NCI-H1105 treated with DMSO at 0.1 percent for 48 hours (cell line): Measurements from ENCODE around the gene SHC2.
A peak's percentile ranks its signal among the peaks of the same experiment; 100 is the strongest.

Experiments
- DNase-seq: peaks from one replicate; lab custom pipeline; 2025; lab: John Stamatoyannopoulos, UW

Gene SHC2, protein sequence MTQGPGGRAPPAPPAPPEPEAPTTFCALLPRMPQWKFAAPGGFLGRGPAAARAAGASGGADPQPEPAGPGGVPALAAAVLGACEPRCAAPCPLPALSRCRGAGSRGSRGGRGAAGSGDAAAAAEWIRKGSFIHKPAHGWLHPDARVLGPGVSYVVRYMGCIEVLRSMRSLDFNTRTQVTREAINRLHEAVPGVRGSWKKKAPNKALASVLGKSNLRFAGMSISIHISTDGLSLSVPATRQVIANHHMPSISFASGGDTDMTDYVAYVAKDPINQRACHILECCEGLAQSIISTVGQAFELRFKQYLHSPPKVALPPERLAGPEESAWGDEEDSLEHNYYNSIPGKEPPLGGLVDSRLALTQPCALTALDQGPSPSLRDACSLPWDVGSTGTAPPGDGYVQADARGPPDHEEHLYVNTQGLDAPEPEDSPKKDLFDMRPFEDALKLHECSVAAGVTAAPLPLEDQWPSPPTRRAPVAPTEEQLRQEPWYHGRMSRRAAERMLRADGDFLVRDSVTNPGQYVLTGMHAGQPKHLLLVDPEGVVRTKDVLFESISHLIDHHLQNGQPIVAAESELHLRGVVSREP

DNA sequence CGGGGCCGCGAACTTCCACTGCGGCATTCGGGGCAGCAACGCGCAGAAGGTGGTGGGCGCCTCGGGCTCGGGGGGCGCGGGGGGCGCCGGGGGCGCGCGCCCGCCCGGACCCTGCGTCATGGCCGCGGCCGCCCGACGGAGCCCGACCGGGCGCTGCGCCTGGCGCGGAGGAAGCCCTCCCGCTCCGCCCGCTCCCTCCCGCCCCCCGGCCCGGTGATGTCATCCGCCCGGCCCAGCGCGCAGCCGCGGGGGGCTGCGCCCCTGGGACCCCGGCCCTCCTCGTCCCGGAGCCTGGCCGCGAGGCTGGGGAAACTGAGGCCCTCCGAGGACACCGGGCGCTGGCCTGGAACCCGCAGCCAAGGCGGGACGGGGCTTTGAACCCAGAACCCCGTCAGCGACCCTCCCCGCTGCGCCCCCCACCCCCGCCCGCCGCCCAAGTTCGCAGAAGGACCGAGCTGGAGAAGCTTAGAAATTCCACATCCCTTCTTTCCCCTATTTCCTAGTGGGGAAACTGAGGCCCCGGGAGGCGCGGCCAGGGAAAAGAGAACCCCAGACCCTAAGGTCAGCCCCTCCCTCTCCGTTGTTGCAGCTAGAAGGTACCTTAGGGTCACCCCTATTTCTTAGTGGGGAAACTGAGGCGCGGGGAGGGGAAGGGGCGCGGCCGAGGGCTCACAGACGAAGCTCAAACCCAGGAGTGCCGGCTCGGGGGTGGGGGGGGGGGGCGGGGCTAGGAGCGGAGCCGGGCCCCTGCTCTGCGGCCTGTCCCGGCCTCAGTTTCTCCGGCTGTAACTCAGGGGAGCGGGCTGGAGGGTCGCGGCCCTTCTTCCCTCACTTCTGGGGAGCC lies at the start of gene SHC2:
Gene SHC2, minus strand, starts transcription at position 157 of the 844 bp plus-strand sequence. Its CDS starts 37 bp downstream, at position 120.
- DNase-seq: no peak

DNA sequence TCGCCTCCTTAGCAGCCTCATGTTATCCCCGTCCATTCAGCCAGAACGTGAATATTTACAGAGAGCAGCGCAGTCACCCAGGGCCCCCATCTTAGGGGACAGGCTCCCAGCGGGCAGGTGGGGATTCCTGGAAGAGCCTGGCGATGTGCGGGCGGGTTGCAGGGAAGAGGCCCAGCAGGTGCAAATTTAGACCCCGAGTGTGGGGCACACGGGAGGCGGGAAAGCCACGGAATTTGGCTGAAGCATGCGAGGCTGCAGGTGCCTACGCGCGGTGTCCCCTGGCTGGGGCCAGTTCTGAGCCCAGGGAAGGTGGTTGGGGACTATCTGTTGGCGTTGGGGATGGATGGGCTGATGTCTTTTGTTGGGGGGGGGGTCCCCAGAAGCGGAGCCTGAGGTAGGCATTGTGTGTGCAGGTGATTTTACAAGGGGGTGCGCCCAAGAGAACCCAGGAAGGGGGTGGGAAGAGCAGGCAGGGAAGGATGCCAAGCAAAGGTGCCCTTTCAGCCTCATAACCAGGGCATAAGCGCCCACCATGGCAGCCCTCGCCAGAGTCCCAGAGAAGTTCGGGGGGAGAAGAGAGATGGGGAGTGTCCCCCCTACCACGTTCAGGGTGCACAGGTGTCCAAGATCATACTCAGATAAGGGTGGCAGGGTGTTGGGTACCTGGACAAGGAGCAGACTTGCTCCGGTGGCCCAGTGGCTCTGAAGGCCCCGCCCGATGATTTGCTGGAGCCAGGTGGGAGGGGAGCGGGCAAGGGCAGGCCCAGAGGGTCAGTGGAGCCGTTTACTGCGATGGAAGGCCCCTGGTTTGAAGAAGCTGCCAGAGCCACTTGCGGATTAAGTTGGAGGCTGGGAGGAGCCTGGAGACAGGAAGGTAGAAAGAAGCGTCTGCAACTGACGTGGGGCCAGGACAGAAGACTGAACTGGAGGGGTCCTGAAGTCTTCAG lies 47.6 kb upstream of the SHC2 start:
- no peak for DNase-seq

DNA sequence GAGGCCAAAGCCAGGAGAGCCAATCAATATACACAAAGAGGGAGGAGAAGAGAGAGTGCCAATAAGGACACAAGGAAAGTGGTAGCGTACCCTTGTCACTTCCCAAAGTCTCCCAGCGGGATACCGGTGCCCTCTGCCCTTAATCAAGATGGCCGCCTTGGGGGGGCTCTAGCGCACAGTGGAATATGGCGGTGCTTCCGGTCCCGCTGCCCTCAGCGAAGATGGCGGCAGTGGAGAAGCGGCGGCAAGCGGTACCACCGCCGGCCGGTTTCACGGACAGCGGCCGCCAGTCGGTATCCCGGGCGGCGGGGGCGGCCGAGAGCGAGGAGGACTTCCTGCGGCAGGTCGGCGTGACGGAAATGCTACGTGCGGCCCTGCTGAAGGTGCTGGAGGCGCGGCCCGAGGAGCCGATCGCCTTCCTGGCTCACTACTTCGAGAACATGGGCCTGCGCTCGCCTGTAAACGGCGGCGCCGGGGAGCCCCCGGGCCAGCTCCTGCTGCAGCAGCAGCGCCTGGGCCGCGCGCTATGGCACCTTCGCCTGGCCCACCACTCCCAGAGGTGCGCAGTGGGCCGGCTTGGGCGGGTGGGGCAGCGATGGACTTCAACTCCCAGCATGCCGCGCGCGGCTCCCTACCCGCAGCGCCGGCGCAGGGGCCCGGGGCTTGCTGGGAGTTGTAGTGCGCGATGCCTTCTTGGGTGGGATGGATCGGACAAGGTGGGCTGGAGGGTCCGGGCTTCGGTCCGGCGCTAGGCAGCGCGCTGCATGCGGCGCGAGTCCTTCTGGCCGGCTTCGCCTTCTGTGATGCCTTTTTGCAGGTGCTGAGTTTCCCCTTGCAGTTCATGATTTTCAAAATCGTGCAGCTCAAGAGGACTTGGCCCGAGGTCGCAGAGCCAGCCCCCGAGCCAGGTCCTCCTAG lies 46.7 kb upstream of the SHC2 start, which contains the start of gene TPGS1:
Gene TPGS1, plus strand, starts transcription at position 212 of the 918 bp plus-strand sequence. Its CDS starts 10 bp downstream, at position 222.
- DNase-seq: peak; percentile 74

DNA sequence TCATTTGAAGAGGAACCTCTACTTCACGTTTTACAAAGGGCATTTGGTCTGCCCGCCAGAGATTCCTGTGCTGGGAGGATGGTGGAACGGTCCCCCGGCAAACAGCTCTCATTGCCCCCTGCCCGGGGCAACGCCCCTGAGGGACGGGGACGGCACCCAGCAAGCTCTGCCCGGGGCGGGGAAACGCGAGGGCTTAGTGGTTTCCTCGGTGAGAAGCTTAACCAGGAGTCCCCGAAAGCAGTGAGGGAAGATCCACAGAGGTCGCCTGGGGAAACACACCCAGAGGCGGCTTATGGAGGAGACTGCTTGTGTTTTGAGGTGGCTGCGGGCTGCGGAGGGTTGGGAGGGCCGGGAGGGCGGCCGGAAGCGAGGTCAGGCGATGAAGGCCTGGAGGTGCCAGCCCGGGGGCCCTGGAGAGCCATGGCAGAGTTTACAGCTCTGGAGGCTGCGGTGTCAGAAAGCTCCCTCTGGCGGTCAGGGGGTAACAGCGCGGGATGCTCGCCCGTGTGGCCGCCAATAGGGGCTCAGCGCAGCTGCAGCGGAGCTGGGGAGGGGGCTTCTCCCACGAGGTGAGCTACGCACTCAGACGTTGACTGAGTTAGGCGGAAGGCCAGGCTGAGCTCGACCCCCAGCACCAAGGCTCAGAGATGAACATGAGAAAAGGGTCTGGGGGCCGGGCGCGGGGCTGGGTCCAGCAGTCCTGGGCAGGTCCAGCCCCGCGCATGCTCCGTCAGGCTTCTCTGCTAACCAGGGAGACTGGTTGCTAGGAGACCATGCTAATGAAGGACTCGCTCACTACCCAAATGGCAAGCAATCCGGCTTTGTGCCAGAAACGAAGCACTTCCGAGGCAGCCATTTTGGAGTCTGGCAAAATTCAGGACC lies 45.8 kb upstream of the SHC2 start:
- peak; percentile 100 for DNase-seq

DNA sequence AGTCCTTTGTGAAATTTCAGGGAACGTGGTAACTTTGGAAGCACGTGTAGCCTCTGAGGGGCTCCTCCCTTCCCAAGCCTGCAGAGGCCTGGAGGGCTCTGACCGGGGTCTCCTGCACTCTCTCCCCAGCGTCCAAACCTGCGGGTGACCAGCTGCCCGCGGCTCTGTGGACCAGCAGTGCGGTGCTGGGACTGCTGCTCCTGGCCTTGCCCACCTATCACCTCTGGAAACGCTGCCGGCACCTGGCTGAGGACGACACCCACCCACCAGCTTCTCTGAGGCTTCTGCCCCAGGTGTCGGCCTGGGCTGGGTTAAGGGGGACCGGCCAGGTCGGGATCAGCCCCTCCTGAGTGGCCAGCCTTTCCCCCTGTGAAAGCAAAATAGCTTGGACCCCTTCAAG lies 43.8 kb upstream of the SHC2 start:
- DNase-seq: no peak

DNA sequence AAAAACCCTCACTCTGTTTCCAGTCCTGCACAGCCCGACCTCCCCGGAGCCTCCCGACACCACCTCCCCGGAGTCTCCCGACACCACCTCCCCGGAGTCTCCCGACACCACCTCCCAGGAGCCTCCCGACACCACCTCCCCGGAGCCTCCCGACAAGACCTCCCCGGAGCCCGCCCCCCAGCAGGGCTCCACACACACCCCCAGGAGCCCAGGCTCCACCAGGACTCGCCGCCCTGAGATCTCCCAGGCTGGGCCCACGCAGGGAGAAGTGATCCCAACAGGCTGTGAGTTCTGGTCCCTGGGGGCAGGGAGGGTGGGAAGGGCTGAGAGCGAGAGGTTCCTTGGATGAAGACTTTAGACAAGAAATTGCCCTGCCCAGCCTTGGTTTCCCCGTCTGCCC lies 40.8 kb upstream of the SHC2 start:
- no peak for DNase-seq

DNA sequence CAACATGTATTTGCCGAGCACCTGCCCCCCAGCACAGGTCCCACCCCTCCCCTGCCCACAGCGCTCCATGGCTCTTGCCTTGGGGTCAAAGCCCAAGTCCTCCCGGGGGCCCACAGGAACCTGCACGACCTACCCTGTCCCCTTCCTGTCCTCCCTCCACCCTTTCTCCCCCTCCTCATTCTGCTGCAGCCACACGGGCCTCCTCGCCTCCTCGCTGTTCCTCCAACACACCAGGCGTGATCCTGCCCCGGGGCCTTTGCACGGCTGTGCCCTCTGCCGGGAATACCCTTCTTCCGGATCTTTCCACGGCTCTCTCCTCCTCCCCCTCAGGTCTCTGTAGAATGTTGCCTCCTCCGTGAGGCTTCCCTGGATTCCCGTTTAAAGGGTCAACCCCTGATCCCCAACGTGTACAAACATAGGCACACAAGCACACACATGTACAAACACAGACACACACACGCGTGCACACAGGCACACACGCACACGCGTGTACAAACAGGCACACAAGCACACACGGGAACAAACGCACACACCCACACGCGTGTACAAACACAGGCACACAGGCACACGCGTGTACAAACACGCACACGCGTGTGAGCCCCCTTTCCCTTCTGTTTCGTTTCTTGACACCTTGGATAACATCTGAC lies 38.3 kb upstream of the SHC2 start:
- DNase-seq: no peak

DNA sequence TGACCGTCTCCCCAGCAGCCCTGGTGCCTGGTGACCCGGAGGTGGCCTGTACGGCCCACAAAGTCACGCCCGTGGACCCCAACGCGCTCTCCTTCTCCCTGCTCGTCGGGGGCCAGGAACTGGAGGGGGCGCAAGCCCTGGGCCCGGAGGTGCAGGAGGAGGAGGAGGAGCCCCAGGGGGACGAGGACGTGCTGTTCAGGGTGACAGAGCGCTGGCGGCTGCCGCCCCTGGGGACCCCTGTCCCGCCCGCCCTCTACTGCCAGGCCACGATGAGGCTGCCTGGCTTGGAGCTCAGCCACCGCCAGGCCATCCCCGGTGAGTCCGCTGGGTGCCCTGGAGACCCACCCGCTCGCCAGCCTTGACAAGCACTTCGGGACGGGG lies 37.7 kb upstream of the SHC2 start:
- DNase-seq: no peak

DNA sequence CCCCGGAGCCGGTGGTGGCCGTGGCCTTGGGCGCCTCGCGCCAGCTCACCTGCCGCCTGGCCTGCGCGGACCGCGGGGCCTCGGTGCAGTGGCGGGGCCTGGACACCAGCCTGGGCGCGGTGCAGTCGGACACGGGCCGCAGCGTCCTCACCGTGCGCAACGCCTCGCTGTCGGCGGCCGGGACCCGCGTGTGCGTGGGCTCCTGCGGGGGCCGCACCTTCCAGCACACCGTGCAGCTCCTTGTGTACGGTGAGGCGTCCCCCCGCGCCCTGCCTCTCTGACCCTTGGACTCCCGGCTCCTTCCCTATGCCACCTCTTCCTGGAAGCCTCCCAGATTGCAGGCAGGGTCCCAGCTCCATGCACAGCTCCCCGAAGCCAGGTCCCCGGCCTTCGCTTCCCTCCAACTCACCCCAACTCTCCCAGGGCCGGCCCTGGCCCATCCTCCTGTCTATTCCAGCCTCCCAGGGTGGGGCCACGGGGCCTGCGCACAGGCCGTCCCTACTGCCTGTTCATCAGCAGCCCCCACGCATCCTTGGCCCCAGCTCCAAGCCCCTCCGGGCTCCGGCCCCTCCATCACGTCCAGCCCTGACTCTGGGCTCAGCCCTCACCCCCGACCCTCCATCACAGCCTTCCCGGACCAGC lies 37.2 kb upstream of the SHC2 start:
- DNase-seq: no peak

DNA sequence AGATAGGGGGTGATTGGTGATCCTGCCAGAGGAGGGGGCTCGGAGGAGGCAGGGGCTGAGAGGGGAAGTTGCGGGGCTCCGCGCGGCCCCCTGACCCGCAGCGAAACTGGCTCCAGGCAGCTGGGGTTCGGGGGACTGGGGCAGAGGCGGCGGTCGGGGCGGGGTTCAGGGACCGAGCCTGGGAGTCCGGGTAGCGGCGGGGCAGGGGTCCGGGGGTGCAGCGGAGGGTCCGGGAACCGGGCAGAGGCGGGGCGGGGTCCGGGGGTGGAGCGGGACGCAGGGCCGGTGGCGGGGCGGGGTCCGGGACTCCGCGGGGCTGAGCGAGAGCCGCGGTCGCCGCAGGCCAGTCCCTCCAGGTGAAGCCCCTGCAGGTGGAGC lies 36.6 kb upstream of the SHC2 start:
- DNase-seq: no peak

DNA sequence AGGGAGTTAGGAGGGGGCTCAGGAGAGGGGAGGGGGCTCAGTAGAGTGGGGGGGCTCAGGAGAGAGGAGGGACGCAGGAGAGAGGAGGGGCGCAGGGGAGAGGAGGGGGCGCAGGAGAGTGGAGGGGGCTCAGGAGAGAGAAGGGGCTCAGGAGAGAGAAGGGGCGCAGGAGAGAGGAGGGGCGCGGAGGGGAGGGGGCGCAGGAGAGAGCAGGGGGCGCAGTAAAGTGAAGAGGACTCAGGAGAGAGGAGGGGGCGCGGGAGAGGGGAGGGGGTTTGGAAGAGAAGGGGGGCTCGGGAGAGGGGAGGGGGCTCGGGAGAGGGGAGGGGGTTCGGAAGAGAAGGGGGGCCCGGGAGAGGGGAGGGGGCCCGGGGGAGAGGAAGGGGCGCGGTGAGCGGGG lies 36.2 kb upstream of the SHC2 start:
- DNase-seq: no peak

DNA sequence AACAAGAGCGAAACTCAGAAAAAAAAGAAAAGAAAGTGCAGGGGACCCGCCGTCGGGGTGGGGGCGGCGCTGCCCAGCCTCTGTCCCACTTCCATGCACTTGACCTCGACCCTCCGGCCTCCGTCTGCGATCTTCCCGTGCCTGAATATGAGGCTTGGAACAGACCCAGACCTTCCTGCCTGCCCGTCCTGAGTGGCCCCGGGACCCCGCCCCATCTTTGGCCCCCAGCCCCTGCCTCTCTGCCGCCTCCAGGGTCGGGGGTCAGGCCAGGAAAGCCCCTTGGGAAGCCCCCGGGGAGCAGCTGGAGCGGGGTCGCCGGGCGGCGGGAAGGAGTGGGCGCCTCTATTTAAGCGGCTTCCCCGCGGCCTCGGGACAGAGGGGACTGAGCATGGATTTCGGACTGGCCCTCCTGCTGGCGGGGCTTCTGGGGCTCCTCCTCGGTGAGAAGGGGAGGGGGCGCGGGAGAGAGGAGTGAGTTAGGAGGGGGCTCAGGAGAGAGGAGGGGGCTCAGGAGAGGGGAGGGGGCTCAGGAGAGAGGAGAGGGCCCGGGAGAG lies 35.4 kb upstream of the SHC2 start, which contains the start of gene MADCAM1:
Gene MADCAM1, plus strand, starts transcription at position 375 of the 554 bp plus-strand sequence. Its CDS starts 14 bp downstream, at position 389.
- no peak for DNase-seq

DNA sequence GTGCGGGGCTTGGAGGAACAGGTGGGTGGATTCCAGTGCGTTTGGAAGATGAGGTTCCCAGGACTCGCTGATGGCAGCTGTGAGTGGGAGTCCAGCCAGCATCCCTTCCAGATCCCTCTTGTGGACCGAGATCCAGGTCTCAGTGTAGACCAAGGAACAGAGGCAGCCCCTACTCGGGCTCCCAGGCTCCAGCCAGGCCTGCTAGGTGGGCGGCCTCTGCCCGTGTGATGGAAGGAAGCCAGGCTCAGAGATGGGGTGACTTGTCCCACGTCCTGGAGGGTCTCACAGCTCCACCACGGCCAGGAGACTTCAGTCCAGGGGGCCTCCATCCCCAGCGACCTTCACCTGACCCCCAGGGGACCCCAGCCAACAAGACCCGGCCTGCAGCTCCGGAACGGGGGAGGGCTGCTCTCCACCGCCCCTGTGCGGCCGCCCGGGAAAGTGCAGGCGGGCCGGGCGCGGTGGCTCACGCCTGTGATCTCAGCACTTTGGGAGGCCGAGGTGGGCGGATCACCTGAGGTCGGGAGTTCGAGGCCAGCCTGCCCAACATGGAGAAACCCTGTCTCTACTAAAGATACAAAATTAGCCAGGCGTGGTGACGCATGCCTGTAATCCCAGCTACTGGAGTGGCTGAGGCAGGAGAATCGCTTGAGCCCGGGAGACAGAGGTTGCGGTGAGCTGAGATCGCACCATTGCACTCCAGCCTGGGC lies 34.7 kb upstream of the SHC2 start:
- no peak for DNase-seq

DNA sequence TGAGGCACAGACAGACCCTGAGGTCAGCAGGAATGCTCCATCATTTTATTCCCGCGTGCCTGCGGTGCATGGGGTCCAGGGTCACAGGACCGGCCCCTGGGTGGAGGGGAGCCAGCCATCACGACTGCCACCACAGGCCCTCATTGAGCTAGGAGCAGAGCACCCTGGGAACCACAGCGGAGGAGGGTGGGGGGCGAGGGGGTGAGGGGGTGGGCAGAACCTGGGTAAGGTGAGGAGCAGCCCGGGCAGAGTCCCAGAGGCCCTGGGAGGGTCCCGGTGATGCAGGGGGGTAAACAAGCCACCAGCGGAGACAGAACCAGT lies 34.2 kb upstream of the SHC2 start:
- DNase-seq: no peak

DNA sequence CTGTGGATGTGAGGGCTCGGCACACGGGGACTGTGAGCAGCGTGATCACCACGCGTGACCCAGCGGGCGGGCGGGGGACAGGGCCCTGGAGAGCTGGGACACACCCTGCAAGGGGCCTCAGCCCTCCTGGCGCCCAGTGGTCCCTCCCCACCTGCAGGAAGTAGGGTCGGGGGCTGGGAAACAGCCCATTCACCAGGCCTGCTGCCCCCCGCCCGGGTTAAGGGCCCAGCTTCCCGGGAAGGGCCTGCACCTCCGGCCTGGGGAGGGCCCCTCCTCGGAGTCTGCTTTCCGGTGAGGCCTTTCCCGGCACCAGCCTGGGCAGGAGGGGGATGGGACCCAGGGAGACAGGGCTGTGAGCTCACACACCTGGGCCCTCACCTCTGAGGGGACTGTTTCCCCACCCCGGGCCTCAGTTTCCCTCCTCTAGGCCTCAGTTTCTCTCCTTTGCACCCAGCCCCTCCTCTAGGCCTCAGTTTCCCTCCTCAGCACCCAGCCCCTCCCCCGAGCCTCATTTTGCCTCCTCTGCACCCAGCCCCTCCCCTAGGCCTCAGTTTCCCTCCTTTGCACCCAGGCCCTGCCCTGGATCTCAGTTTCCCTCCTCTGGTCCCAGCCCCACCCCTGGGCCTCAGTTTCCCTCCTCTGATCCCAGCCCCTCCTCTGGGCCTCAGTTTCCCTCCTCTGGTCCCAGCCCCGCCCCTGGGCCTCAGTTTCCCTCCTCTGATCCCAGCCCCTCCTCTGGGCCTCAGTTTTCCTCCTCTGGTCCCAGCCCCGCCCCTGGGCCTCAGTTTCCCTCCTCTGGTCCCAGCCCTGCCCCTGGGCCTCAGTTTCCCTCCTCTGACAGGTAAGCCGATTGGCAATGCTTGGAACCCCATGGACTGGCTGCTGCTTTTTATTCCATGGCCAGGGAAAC lies 33.6 kb upstream of the SHC2 start:
- no peak for DNase-seq

DNA sequence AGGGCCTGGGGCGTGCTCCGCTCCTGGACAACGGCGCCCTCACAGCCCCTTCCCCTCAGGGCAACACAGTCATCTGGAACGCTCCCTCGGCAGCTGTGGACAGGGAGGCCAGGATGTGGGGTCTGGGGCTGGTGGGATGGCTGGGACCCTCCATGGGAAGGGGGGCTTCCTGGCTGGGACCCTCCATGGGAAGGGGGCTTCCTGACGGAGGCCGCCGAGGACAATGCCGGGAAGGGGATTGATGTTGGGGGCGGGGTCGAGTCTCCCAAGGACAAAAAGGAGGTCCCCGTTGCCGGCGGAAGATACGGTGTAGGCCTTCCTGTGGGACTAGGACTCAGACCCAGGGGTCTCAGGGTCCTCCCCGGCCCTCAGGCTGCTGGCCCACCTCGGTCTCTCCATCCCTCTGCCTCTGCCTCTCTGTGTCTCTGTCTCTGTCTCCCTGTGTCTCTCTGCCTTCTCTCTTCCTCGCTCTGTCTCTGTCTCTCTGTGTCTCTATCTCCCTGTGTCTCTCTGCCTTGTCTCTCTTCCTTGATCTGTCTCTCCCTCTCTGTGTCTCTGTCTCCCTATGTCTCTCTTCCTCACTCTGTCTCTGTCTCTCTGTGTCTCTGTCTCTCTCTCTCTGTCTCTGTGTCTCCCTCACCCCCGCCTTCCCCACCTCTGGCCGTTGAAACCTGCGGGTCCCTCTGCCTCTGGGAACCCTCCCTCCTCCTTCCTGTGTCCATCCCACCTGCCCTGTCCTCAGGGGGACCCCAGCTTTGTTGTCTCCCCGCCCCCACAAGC lies 32.7 kb upstream of the SHC2 start:
- no peak for DNase-seq
